Rectal smooth muscle tissue (tissue), 1 donor: ENCODE measurements around the gene STK32B.
"Not testable (repeated sequence)": the region's sequence is repeated elsewhere in the genome, so short reads cannot be mapped to it uniquely, and the experiment has no call there.

ENCODE experiments used
- H3K27ac ChIP-seq: one replicate; pipeline ENCODE4 v1.7.0; 2013; ENCODE audit warnings: low read depth, low read length, inconsistent platforms
- H3K27me3 ChIP-seq: one replicate; pipeline ENCODE4 v1.7.0; 2013; ENCODE audit warnings: low read length; ENCODE audit not compliant: control insufficient read depth, insufficient read depth
- H3K36me3 ChIP-seq: one replicate; pipeline ENCODE4 v1.7.0; 2013; ENCODE audit warnings: low read length; ENCODE audit not compliant: control insufficient read depth, insufficient read depth
- H3K4me1 ChIP-seq: one replicate; pipeline ENCODE4 v1.7.0; 2013; ENCODE audit warnings: low read length; ENCODE audit not compliant: control insufficient read depth, insufficient read depth
- H3K4me3 ChIP-seq: one replicate; pipeline ENCODE4 v1.7.0; 2013; ENCODE audit warnings: low read length
- H3K9ac ChIP-seq: one replicate; pipeline ENCODE4 v1.7.0; 2013; ENCODE audit warnings: low read length

STK32B gene

GRCh38 chr4:5420266-5420665 is 369.0 kb downstream of the STK32B start:
- Histone ChIP-seq H3K4me3 (no peak overlapping the region), H3K36me3 (no peaks in the 10 kb centered on the region), H3K4me1 (no peaks in the 10 kb centered on the region), H3K27me3 (no peaks in the 10 kb centered on the region), H3K9ac (no peak overlapping the region), H3K27ac (no peak overlapping the region)

- no peak overlapping the region for H3K4me3 ChIP-seq
- no peaks in the 10 kb centered on the region for H3K36me3 ChIP-seq
- H3K27me3 ChIP-seq = no peaks in the 10 kb centered on the region
- H3K4me1 ChIP-seq = no peaks in the 10 kb centered on the region
- H3K27ac ChIP-seq = no peak overlapping the region
- H3K9ac ChIP-seq = no peak overlapping the region
These were observed 370.1 kb downstream of the STK32B start for GRCh38 chr4:5421416-5421815.

- no peak overlapping the region for H3K27ac ChIP-seq
- H3K4me3 ChIP-seq = no peak overlapping the region
- no peaks in the 10 kb centered on the region for H3K27me3 ChIP-seq
- H3K9ac ChIP-seq = no peak overlapping the region
- no peaks in the 10 kb centered on the region for H3K4me1 ChIP-seq
- H3K36me3 ChIP-seq = no peaks in the 10 kb centered on the region
These were observed 370.9 kb downstream of the STK32B start for GRCh38 chr4:5422195-5422594.

- Histone ChIP-seq H3K27me3 (no peaks in the 10 kb centered on the region), H3K27ac (no peak overlapping the region), H3K36me3 (no peaks in the 10 kb centered on the region), H3K4me1 (no peaks in the 10 kb centered on the region), H3K9ac (no peak overlapping the region), H3K4me3 (no peak overlapping the region)
These were observed 372.4 kb downstream of the STK32B start for GRCh38 chr4:5423670-5424069.

GRCh38 chr4:5424211-5424610 is 372.9 kb downstream of the STK32B start:
- Histone ChIP-seq H3K27ac (no peak overlapping the region), H3K4me1 (no peaks in the 10 kb centered on the region)

GRCh38 chr4:5424901-5425300 is 373.6 kb downstream of the STK32B start:
- H3K4me1 ChIP-seq = no peaks in the 10 kb centered on the region
- H3K27ac ChIP-seq = no peak overlapping the region
- H3K9ac ChIP-seq = no peak overlapping the region

More at GRCh38 chr4:5424211-5424610, 372.9 kb downstream of the STK32B start:
- no peak overlapping the region for H3K9ac ChIP-seq
- H3K27me3 ChIP-seq = no peaks in the 10 kb centered on the region
- H3K4me3 ChIP-seq = no peak overlapping the region
- no peaks in the 10 kb centered on the region for H3K36me3 ChIP-seq

GRCh38 chr4:5429747-5430146 is 378.5 kb downstream of the STK32B start:
- Histone ChIP-seq H3K36me3 (no peaks in the 10 kb centered on the region), H3K27me3 (no peaks in the 10 kb centered on the region), H3K4me1 (no peaks in the 10 kb centered on the region), H3K9ac (no peak overlapping the region), H3K4me3 (no peak overlapping the region), H3K27ac (no peak overlapping the region)

More at GRCh38 chr4:5424901-5425300, 373.6 kb downstream of the STK32B start:
- H3K4me3 ChIP-seq = no peak overlapping the region
- no peaks in the 10 kb centered on the region for H3K36me3 ChIP-seq
- no peaks in the 10 kb centered on the region for H3K27me3 ChIP-seq

GRCh38 chr4:5433196-5433595 is 381.9 kb downstream of the STK32B start:
- Histone ChIP-seq H3K9ac (no peak overlapping the region), H3K4me3 (no peak overlapping the region), H3K4me1 (no peaks in the 10 kb centered on the region), H3K36me3 (no peaks in the 10 kb centered on the region), H3K27ac (no peak overlapping the region), H3K27me3 (no peaks in the 10 kb centered on the region)

- Histone ChIP-seq H3K9ac (no peak overlapping the region), H3K4me3 (no peak overlapping the region), H3K27me3 (no peaks in the 10 kb centered on the region), H3K27ac (no peak overlapping the region), H3K4me1 (no peaks in the 10 kb centered on the region), H3K36me3 (no peaks in the 10 kb centered on the region)
These were observed 383.9 kb downstream of the STK32B start for GRCh38 chr4:5435201-5435600.

GRCh38 chr4:5435823-5436222 is 384.5 kb downstream of the STK32B start:
- H3K9ac ChIP-seq = no peak overlapping the region
- H3K4me1 ChIP-seq = no peaks in the 10 kb centered on the region

GRCh38 chr4:5443976-5444802 is 392.9 kb downstream of the STK32B start:
- H3K27me3 ChIP-seq, H3K4me3 ChIP-seq, H3K4me1 ChIP-seq, H3K36me3 ChIP-seq, H3K27ac ChIP-seq, H3K9ac ChIP-seq: not testable (repeated sequence)

More at GRCh38 chr4:5435823-5436222, 384.5 kb downstream of the STK32B start:
- Histone ChIP-seq H3K27ac (no peak overlapping the region), H3K27me3 (no peaks in the 10 kb centered on the region), H3K4me3 (no peak overlapping the region), H3K36me3 (no peaks in the 10 kb centered on the region)

GRCh38 chr4:5444918-5445517 is 393.7 kb downstream of the STK32B start:
- H3K27ac ChIP-seq = no peak overlapping the region
- no peaks in the 10 kb centered on the region for H3K27me3 ChIP-seq
- H3K4me1 ChIP-seq = no peaks in the 10 kb centered on the region
- no peak overlapping the region for H3K9ac ChIP-seq
- H3K4me3 ChIP-seq = no peak overlapping the region
- H3K36me3 ChIP-seq = no peaks in the 10 kb centered on the region
